Measurements from ENCODE around the gene CDH8. TPM values are rescaled to one million over a fixed set of nuclear protein-coding genes. Genes with fewer than 3 reads are reported as not detected.
"Not testable (repeated sequence)": the region's sequence is repeated elsewhere in the genome, so short reads cannot be mapped to it uniquely, and the experiment has no call there.

Gene CDH8
- total RNA-seq, 1 donor from 2014 or later, result not detected

DNA sequence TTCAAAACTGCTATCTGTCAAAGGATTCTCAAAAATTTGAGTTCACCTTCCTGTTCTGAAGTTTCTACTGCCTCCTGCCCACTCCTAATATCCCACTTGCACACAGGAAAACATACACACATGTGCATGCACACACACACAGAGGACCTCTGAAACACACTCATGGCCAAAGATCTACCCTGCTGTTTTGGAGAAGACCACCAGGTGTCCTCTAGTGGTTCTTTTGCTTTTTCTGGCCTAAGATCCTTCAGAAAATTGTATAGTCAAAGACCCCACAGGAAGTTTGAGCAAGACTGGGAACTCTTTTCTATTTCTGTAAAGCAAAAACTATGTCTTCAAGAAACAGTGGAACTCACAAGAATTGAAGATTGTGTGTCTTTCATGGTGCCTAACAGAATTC lies 90.2 kb downstream of the CDH8 start:
- ATAC-seq (no peak), DNase-seq (no peak)
- intact Hi-C loops (cut with micrococcal nuclease), result no loop called here

DNA sequence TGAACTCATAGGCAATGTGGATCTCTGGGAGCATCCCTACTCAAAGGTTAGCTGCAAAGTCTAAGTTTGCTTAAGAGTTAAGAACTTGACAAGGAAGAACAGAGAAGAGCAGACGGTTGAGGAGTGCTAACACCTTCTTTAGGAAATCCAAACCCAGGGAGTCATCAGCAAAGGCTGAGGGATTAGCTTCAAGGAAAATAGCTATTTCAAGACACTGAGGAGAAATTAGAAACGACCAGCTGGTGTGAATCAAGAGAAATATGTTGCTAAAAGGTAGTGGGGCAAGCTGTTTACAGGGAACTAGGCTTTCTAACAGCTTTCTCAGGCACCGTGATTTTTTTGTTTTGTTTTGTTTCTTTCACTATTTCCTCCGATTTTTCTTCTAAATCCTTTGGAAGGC lies 90.7 kb downstream of the CDH8 start:
- DNase-seq (no peak), ATAC-seq (no peak)
- intact Hi-C loops (cut with micrococcal nuclease), result no loop called here

DNA sequence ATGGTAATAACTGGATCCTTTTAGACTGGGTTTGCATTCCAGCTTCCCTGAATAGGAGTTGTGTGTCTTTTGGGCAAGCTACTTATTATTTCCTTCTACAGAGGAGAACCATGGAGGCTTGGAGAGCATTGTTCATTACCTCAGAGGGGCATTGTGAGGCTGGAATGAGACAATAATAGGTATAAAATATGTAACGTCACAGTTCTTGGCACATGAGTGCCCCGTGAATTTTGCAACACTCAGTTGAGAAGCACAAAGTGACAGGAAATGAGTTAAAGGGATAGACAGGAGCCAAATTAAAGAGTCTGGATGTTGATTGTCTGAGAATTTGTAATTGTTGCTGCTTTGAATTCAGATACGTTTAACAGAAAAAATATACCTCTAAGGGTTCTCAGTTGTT lies 92.2 kb downstream of the CDH8 start:
- no peak for ATAC-seq
- intact Hi-C loops (cut with micrococcal nuclease), result no loop called here
- DNase-seq, result no peak

DNA sequence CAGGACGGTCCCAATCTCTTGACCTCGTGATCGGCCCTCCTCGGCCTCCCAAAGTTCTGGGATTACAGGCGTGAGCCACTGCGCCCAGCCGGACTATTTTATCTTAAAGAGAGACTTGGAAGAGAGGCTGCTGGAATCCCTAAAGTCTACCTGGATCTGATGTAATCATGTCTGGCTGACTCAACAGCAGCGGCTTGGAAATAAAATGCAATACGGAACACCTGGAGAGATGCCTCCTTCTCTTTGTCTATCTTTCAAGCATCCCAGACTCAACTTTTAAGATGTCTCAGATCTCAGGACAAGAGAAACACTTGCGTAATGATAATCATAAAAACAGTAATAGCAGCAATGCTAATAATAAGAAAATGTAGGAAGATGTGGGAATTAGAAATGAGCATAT lies 95.6 kb downstream of the CDH8 start:
- intact Hi-C loops (cut with micrococcal nuclease), result no loop called here
- DNase-seq (no peak), ATAC-seq (no peak)

DNA sequence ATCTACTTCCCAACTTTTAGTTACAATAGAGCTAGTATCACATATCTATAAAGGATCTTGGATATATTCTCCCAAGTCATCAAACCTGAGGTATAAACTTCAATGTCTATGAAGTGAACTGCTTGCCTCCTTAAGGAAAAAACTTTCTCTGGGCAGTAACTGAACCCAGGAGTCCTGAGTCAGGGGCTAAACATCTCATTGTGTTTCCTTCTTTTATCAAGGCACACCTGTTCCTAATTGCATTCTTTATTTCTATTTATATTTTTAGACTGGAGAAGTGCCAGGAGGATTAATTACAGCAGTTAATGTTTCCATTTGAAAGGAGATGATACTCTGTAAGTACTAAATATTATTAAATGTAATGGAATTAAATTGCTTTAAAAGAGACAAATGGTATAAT lies 98.6 kb downstream of the CDH8 start:
- no peak for DNase-seq
- intact Hi-C loops (cut with micrococcal nuclease), result no loop called here
- no peak for ATAC-seq

DNA sequence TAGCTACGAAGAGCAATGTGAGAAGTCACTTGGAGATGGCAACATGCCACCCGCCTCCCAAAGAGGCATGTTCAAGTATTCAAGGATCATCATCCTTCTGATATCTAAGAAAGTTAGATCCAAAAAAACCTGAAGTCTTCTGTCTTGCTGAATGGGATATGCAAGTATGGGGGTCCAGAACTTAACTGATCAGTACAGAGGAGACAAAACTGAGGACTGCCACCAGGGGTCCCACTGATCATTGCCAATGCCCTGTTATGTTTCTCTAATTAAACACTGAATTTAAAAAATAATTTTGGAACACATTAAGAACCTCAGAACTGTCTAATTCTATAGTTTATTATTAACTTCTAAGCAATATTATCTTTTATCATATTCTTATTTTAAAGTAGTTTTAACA lies 99.7 kb downstream of the CDH8 start:
- intact Hi-C loops (cut with micrococcal nuclease), result no loop called here
- no peak for ATAC-seq

DNA sequence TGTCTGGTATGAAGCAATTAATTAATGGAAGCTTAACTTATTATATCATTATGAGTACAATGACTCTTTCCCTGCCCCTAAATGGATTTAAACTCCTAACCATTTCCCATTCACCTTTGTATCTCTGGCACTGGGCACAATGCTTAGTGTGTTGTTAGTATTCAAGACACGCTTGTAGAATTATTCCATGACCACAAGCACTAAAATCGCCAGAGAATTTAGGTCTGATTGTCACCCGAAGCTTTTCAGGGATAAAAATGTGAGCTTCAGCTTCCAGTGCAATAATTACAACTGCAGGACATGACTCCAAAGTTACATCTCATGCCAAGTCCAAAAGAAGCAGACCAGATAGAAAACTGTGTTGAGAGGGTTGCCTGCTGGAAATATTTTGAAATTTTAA lies 101.6 kb downstream of the CDH8 start:
- intact Hi-C loops (cut with micrococcal nuclease), result no loop called here
- DNase-seq, result no peak
- no peak for ATAC-seq

More for the DNA sequence above, 99.7 kb downstream of the CDH8 start:
- no peak for DNase-seq

DNA sequence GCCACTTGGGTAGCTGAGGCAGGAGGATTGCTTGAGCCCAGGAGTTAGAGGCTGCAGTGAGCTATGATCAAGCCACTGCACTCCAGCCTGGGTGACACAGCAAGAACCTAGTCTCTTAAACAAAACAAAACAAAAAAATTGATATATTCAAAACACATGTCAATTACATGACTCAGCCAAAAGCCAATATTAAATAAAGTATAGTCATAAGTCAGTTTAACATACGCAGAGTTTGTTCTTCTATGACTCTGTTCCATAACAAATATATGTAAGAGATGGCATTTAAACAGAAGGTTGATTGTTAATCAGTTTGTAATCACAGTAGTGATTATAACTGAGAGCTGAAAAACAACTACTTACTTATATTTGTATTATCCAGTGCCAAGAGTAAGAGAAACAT lies 106.5 kb downstream of the CDH8 start:
- DNase-seq (no peak), ATAC-seq (no peak)
- intact Hi-C loops (cut with micrococcal nuclease), result no loop called here

DNA sequence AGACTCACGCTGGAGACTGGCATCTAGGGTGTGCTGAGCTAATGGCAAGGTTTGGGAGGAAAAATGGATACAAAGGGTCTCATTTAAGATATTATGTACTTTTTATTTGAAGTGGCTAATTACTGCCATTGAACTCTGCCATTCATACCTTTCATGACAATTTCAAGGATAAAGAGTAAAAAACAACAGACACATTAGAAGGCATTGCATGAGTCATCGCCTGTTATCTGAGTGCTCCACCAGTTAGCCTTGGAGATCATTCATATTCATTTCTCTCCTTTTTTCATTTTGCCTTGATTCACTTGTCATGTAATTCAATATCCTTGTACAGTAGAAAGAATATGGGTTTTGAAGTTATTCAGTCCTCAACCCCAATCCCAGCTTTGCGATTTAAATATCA lies 109.5 kb downstream of the CDH8 start:
- no peak for ATAC-seq
- intact Hi-C loops (cut with micrococcal nuclease), result no loop called here
- DNase-seq, result no peak

DNA sequence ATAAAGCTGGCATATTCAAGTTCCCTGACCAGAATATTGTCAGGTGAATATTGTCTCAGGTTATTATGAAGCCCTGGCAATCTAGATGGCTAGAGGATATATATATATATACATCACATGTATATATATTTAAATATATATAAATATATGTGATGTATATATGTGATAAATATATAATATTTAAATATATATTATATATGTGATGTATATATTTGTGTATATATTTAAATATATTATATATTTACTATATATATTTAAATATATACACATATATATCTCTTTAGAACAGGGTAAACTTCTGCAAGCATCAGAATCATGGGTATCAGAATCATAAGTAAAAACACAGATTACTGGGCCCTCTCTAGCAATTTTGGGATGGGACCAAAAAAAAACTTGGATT lies 112.6 kb downstream of the CDH8 start:
- DNase-seq (no peak), ATAC-seq (no peak)
- intact Hi-C loops (cut with micrococcal nuclease), result no loop called here

DNA sequence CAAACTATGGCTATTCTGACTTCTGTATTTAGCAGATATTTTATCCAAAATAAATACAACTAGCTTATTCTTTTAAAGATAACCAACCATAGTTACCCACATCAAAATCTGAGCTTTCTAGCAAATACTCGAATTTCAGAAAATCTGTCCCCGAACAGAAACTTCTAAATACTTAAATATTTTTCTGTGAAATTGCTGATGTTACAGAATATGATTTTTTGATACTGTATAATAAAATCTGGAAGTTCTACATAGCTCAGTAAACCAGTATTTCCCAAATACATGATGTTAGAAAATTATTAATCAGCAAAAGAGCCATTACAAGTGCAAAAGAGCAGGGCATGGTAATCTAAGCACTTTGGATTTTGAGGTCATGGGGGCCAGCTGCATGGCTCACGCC lies 114.9 kb downstream of the CDH8 start:
- no peak for ATAC-seq
- DNase-seq, result no peak
- intact Hi-C loops (cut with micrococcal nuclease), result no loop called here

DNA sequence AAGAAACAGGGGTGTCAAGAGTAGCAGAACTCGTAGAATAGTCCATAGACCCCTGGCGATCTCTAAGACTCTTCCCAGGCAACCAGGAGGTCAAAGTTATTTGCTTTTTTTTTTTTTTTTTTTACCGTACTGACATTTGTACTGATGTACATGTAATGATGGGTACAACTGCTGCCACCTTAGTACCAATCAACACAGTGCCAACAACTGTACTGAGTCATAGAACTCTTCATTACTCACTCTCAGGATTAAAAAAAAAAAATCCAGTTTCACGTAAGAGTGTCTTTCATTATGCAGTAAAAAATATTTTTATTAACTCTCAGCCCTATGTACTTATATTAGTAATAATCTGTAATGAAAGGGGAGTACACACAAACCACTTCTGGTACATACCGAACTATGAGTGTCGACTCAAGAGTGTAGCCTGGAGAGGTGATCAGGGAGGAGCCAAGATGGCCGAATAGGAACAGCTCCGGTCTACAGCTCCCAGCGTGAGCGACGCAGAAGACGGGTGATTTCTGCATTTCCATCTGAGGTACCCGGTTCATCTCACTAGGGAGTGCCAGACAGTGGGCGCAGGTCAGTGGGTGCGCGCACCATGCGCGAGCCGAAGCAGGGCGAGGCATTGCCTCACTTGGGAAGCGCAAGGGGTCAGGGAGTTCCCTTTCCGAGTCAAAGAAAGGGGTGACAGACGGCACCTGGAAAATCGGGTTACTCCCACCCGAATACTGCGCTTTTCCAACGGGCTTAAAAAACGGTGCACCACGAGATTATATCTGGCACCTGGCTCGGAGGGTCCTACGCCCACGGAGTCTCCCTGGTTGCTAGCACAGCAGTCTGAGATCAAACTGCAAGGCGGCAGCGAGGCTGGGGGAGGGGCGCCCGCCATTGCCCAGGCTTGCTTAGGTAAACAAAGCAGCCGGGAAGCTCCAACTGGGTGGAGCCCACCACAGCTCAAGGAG lies 118.1 kb downstream of the CDH8 start:
- intact Hi-C loops (cut with micrococcal nuclease); DNase-seq; ATAC-seq: not testable (repeated sequence)

DNA sequence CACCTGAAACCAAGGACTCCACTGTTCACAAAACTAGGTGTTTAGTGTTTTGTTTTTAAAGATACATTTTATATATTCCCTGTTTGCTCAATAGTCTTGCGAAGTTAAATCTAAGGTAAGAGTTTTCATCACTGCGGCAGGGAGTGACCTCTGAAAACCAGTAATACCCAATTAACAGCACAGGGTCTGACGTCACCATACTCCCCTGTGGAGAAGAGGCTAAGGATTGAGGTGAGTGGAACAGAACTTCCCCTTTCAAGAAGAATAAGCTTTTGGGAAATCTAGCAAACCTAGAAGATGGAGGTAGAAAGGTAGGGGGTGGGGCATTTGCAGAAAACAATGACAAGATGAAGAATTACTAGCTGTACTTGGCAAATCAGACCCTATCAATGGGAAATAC lies 120.7 kb downstream of the CDH8 start:
- no peak for DNase-seq
- ATAC-seq, result no peak
- intact Hi-C loops (cut with micrococcal nuclease), result no loop called here

DNA sequence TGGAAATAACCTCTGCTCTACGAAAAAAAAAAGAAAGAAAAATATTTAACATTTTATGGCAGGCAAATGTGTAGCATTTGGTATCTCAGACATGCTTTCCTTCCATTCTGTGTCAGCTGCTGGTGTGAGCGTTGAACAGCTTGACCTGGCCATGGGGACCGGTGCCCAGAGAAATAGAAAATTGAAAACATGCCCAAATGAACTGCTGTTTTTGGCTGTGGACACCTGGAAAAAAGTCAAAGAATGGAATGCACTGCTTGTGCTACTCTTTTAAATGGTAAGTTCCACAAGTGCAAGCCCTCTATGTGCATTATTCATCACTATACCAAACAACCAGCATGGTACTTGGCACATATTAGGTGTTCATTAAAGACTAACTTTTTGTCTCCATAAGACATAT lies 127.2 kb downstream of the CDH8 start:
- DNase-seq (no peak), ATAC-seq (no peak)
- intact Hi-C loops (cut with micrococcal nuclease), result no loop called here

DNA sequence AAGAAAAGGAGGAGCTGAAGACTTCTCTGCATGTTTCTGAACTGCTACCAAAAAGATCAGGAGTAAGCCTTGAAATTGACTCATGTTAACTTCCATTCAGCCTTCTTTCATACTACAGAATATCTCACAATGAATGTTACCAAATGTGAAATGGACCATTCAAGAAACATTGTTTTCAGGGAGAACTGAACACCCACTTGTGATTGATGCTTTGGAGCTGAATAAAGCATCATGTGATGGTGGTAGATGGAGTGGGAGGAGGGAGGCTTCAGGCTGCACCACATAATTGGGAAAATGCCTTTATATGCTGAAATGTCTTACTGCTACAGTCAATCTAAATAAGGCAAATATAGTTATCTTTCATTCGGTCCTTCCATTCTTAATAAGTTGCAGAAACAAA lies 127.8 kb downstream of the CDH8 start:
- ATAC-seq, result no peak

DNA sequence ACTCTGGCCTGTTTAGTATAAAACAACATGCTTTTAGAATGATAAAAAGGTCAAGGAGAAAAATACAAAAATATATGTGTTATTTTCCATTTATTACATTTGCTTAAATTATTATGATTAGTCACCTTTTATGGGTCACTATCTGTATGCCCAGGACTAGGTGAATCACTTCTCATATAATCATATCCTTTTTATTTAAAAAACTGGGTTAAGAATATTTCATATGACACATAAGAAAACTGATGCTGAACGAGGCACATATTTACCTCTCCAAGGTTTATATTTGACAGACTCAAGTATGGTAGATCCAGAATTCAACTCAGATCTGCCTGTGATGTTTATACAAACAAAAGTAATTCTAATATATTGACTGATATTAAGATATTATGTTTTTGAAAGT lies 134.5 kb downstream of the CDH8 start:
- DNase-seq, result no peak
- no peak for ATAC-seq
- intact Hi-C loops (cut with micrococcal nuclease), result no loop called here

More for the DNA sequence above, 127.8 kb downstream of the CDH8 start:
- no peak for DNase-seq
- intact Hi-C loops (cut with micrococcal nuclease), result no loop called here

DNA sequence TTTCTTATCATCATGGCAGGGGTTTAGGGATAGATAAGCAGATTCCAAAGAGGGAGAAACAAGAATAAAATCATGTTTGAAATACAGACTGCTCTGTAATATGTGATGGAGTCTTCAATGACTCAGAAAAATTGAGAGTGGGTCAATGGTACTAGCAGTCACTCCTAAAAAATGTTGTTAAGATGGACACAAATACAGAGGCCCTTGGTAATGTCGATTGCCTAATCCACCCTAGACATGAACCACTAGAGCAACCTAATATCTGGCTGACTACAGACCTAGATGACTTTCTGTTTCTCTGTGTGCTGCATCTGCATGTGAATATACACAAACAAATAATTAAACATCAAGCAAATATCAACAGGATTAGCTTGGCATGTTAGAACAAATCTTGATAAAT lies 135.8 kb downstream of the CDH8 start:
- intact Hi-C loops (cut with micrococcal nuclease), result no loop called here
- DNase-seq (no peak), ATAC-seq (no peak)

DNA sequence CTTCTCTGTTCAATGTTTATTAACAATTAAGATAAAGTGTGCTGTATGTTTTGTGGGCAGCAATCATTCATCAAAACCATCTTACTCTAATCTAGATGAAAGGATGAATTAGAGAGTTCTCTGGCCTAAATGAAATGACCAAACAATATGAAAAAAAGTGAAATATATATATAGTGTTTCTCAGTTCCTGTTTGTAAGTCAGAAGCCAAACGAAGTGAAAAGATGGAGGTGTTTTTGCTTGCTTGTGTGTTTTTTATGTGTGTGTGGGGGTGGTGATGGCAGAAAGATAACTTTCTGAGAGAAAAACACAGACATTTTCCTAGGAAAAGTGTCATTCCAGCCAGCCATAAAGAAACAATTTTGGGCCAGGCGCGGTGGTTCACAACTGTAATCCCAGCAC lies 138.6 kb downstream of the CDH8 start:
- DNase-seq (no peak), ATAC-seq (no peak)
- intact Hi-C loops (cut with micrococcal nuclease), result no loop called here

DNA sequence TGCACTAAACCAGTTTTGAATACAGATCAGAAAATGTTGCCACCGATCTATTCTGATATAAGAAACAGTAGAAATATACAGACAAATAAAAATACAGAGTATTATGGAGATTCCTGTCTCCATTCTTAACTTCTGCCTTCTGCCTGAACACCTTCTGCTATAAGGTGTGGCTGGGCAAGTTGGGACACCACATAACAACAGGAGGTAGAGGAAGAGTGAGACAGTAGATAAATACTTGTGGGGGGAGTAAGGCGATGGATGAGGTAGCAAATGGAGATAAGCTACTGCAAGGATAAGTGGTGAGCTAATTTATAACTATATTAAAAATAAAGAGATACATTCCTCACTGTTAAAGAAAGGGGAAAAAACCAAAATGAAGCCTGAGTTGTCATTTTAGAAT lies 143.7 kb downstream of the CDH8 start:
- intact Hi-C loops (cut with micrococcal nuclease), result no loop called here

DNA sequence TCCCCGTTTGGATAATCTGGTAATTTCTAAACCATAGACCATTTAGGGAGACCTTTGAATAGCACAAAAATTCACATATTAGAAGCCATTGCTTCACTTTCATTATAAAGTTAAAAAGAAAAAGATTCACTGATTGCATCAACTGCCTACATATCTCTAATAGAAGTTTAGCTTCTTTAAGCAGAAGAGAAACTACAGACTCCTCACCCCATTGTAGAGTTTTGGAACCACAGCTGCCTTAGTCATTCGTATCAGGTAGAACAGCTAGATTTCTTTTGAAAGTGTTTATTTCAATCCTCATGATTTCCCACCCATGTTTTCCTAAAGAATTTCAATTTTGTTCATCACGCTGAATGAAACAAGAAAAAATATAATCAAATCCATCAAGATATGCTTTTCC lies 144.8 kb downstream of the CDH8 start:
- intact Hi-C loops (cut with micrococcal nuclease), result no loop called here
- no peak for DNase-seq
- no peak for ATAC-seq

More for the DNA sequence above, 143.7 kb downstream of the CDH8 start:
- DNase-seq (no peak), ATAC-seq (no peak)

DNA sequence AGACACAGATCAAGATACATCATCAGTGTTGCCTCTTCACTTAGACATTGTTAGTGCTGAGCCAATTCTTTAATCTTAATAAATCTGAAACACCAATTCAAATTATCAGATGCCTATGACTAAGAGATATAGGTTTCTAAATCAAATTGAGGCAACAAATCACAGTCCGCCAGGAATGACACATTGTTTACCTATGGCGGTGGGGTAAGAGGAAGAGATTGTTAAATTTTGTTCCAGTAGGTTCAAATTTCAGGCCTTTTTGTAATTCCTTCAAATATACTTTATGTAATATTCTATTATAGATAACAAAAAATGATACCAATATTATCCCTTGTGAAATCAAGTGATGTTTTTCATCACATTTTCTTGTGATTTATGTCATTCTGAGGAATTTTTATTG lies 145.9 kb downstream of the CDH8 start:
- ATAC-seq (no peak), DNase-seq (no peak)
- intact Hi-C loops (cut with micrococcal nuclease), result no loop called here
